ENCODE results near the gene DAB2IP.
A peak's percentile ranks its signal among the peaks of the same experiment; 100 is the strongest.

The DAB2IP gene

GRCh38 chr9:121650217-121651007 lies 1.0 kb upstream of the DAB2IP start (continued):
- TF ChIP-seq HOXD13 (CRISPR knock-in tag; IDR thresholded peaks at IDR 0.05; ENCODE audit: borderline replicate concordance) (no peak), ZNF202 (tag by site-specific recombination; IDR thresholded peaks at IDR 0.05; ENCODE audit: borderline replicate concordance) (no peak), GLIS2 (tag by site-specific recombination; IDR thresholded peaks at IDR 0.05) (peak; percentile 87), ZNF449 (tag by site-specific recombination; IDR thresholded peaks at IDR 0.05) (no peak), ZBTB11 (tag by site-specific recombination; conservative IDR thresholded peaks at IDR 0.05; ENCODE audit: low read depth) (no peak), ZBTB8A (tag by site-specific recombination; IDR thresholded peaks at IDR 0.05) (peak; percentile 85), ZNF514 (tag by site-specific recombination; IDR thresholded peaks at IDR 0.05) (no peak), OSR2 (tag by site-specific recombination; IDR thresholded peaks at IDR 0.05) (no peak), ZBTB17 (tag by site-specific recombination; IDR thresholded peaks at IDR 0.05) (peak; percentile 67), ZSCAN5A (tag by site-specific recombination; IDR thresholded peaks at IDR 0.05) (no peak), ZNF292 (tag by site-specific recombination; IDR thresholded peaks at IDR 0.05; ENCODE audit: borderline replicate concordance, low read depth) (no peak), HIC1 (tag by site-specific recombination; IDR thresholded peaks at IDR 0.05) (no peak), ZNF488 (tag by site-specific recombination; IDR thresholded peaks at IDR 0.05) (no peak), ZNF777 (tag by site-specific recombination; IDR thresholded peaks at IDR 0.05; ENCODE audit: borderline replicate concordance) (no peak), ZNF610 (tag by site-specific recombination; IDR thresholded peaks at IDR 0.05; ENCODE audit: borderline replicate concordance) (no peak), KLF1 (tag by site-specific recombination; IDR thresholded peaks at IDR 0.05) (peak; percentile 79), ZNF138 (tag by site-specific recombination; IDR thresholded peaks at IDR 0.05; ENCODE audit: borderline replicate concordance) (no peak), ZIC2 (tag by site-specific recombination; IDR thresholded peaks at IDR 0.05) (peak; percentile 91), BCL11A (tag by site-specific recombination; IDR thresholded peaks at IDR 0.05; ENCODE audit: low read depth) (no peak), ZNF274 (IDR thresholded peaks at IDR 0.05; ENCODE audit: low read length) (no peak), ZNF274 (tag by site-specific recombination; IDR thresholded peaks at IDR 0.05; ENCODE audit: borderline replicate concordance) (no peak), MZF1 (tag by site-specific recombination; IDR thresholded peaks at IDR 0.05; ENCODE audit: borderline replicate concordance) (no peak; the same call in 1 of the 2 replicates), TRIM28 (IDR thresholded peaks at IDR 0.05; ENCODE audit: borderline replicate concordance, low read length) (no peak), ZSCAN18 (tag by site-specific recombination; IDR thresholded peaks at IDR 0.05) (no peak), ZBTB48 (tag by site-specific recombination; IDR thresholded peaks at IDR 0.05) (peak; percentile 94)
